ENCODE data around the gene FIG4. TPM values are rescaled to one million over a fixed set of nuclear protein-coding genes. Genes with fewer than 3 reads are reported as not detected.

Gene FIG4
- total and polyA plus RNA-seq, 2 of the 13 experiments (the other 11 are each of a cell fraction or from before 2014, with no cell fraction given), result 5.5 to 7.9 TPM

GRCh38 chr6:109714166-109714565 is 23.1 kb downstream of the FIG4 start (continued):
- TF ChIP-seq ZNF318 (CRISPR knock-in tag; IDR thresholded peaks at IDR 0.05), result no peak
- no peak for TF ChIP-seq ZNF83 (CRISPR knock-in tag; IDR thresholded peaks at IDR 0.05; ENCODE audit: borderline replicate concordance)
- TF ChIP-seq MTA1 (CRISPR knock-in tag; IDR thresholded peaks at IDR 0.05; ENCODE audit: borderline replicate concordance), result no peak
- TF ChIP-seq ZNF776 (CRISPR knock-in tag; IDR thresholded peaks at IDR 0.05), result no peak
- no peak for TF ChIP-seq MNT (IDR thresholded peaks at IDR 0.05)
- no peak for TF ChIP-seq ZBTB26 (CRISPR knock-in tag; IDR thresholded peaks at IDR 0.05; ENCODE audit: borderline replicate concordance)
- no peak for TF ChIP-seq ZNF263 (CRISPR knock-in tag; IDR thresholded peaks at IDR 0.05)

All from HepG2 (cell line).